ENCODE results near the gene BAZ2B.

DNA sequence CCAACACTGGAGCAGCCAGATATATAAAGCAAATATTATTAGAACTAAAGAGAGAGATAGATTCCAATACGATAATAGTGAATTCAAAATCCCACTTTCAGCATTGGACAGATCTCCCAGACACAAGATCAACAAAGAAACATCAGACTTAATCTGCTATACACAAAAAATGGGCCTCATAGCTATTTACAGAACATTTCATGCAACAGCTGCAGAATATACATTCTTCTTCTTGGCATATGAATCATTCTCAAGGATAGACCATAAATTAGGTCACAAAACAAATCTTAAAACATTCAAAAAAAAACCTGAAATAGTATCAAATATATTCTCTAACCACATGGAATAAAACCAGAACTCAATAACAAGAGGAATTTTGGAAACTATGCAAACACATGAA is 23.8 kb upstream of the BAZ2B start:
- TF ChIP-seq, protein P1, sequence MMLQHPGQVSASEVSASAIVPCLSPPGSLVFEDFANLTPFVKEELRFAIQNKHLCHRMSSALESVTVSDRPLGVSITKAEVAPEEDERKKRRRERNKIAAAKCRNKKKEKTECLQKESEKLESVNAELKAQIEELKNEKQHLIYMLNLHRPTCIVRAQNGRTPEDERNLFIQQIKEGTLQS (IDR thresholded peaks at IDR 0.05): no peak
- TF ChIP-seq EZH2 (IDR thresholded peaks at IDR 0.05) (no peak), ZNF274 (IDR thresholded peaks at IDR 0.05; ENCODE audit: low read depth, low read length) (no peak), POLR2AphosphoS5 (IDR thresholded peaks at IDR 0.05; ENCODE audit: low read depth, low read length) (no peak), RAD21 (IDR thresholded peaks at IDR 0.05; ENCODE audit: low read depth) (no peak), EGR1 (IDR thresholded peaks at IDR 0.05; ENCODE audit: low read depth) (no peak), CEBPB (IDR thresholded peaks at IDR 0.05; ENCODE audit: low read depth) (no peak), EZH2phosphoT487 (IDR thresholded peaks at IDR 0.05; ENCODE audit: borderline replicate concordance) (no peak)
- TF ChIP-seq, protein P2, sequence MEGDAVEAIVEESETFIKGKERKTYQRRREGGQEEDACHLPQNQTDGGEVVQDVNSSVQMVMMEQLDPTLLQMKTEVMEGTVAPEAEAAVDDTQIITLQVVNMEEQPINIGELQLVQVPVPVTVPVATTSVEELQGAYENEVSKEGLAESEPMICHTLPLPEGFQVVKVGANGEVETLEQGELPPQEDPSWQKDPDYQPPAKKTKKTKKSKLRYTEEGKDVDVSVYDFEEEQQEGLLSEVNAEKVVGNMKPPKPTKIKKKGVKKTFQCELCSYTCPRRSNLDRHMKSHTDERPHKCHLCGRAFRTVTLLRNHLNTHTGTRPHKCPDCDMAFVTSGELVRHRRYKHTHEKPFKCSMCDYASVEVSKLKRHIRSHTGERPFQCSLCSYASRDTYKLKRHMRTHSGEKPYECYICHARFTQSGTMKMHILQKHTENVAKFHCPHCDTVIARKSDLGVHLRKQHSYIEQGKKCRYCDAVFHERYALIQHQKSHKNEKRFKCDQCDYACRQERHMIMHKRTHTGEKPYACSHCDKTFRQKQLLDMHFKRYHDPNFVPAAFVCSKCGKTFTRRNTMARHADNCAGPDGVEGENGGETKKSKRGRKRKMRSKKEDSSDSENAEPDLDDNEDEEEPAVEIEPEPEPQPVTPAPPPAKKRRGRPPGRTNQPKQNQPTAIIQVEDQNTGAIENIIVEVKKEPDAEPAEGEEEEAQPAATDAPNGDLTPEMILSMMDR (IDR thresholded peaks at IDR 0.05 in 2 of 3, conservative IDR thresholded peaks at IDR 0.05 in 1 of 3; ENCODE audit: borderline replicate concordance in 1 of 3, insufficient read depth in 1 of 3, low read depth in 2 of 3, low read length in 2 of 3): no peak
- TF ChIP-seq, protein P3, sequence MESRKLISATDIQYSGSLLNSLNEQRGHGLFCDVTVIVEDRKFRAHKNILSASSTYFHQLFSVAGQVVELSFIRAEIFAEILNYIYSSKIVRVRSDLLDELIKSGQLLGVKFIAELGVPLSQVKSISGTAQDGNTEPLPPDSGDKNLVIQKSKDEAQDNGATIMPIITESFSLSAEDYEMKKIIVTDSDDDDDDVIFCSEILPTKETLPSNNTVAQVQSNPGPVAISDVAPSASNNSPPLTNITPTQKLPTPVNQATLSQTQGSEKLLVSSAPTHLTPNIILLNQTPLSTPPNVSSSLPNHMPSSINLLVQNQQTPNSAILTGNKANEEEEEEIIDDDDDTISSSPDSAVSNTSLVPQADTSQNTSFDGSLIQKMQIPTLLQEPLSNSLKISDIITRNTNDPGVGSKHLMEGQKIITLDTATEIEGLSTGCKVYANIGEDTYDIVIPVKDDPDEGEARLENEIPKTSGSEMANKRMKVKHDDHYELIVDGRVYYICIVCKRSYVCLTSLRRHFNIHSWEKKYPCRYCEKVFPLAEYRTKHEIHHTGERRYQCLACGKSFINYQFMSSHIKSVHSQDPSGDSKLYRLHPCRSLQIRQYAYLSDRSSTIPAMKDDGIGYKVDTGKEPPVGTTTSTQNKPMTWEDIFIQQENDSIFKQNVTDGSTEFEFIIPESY (IDR thresholded peaks at IDR 0.05; ENCODE audit: extremely low read depth, insufficient replicate concordance, low read length): no peak
